T follicular helper cell (primary cell): ENCODE measurements around the gene TCAIM.

Experiments used
- DNase-seq: peaks from one replicate; pipeline ENCODE4 v3.0.0-alpha.2; 2020; ENCODE audit warnings: low read depth
- total RNA-seq, 2 experiments: gene quantifications; one replicate each; lab custom pipeline; 2026; lab: John Stamatoyannopoulos, UW

Gene TCAIM
- total RNA-seq: 11.4 to 17.3 reads per million in 2 experiments

- DNase-seq: peak; percentile 99
These were observed at the start of gene TCAIM for GRCh38 chr3:44338010-44338827. TCAIM (plus strand) TSS chr3:44338766; CDS start chr3:44354783, 16,017 bp downstream.

- no peak for DNase-seq
These were observed 48.6 kb upstream of the TCAIM start for GRCh38 chr3:44289882-44290462.

- no peak for DNase-seq
These were observed 46.3 kb upstream of the TCAIM start for GRCh38 chr3:44292276-44292675.

- no peak for DNase-seq
These were observed 45.6 kb upstream of the TCAIM start for GRCh38 chr3:44292947-44293346.

- DNase-seq: no peak
These were observed 41.3 kb upstream of the TCAIM start for GRCh38 chr3:44297255-44297654.

- DNase-seq: no peak
These were observed 36.8 kb upstream of the TCAIM start for GRCh38 chr3:44301746-44302145.

- DNase-seq: no peak
These were observed 29.1 kb upstream of the TCAIM start for GRCh38 chr3:44309500-44309899.

GRCh38 chr3:44318891-44319311 lies 19.7 kb upstream of the TCAIM start:
- no peak for DNase-seq

GRCh38 chr3:44321335-44321734 lies 17.2 kb upstream of the TCAIM start:
- DNase-seq: no peak

- peak; percentile 28 for DNase-seq
These were observed 15.1 kb upstream of the TCAIM start for GRCh38 chr3:44323341-44323955.

- no peak for DNase-seq
These were observed 14.0 kb upstream of the TCAIM start for GRCh38 chr3:44324584-44324983.

GRCh38 chr3:44326019-44326418 lies 12.5 kb upstream of the TCAIM start:
- no peak for DNase-seq

- DNase-seq: no peak
These were observed 12.1 kb upstream of the TCAIM start for GRCh38 chr3:44326515-44326914.

GRCh38 chr3:44329946-44330345 lies 8.6 kb upstream of the TCAIM start:
- no peak for DNase-seq

GRCh38 chr3:44330444-44330843 lies 8.1 kb upstream of the TCAIM start:
- DNase-seq: no peak

- DNase-seq: no peak
These were observed 4.2 kb upstream of the TCAIM start for GRCh38 chr3:44334326-44334725.

- no peak for DNase-seq
These were observed 1.2 kb upstream of the TCAIM start for GRCh38 chr3:44337248-44337785.

- DNase-seq: no peak
These were observed 212 bp downstream of the TCAIM start for GRCh38 chr3:44338828-44339127.

- DNase-seq: no peak
These were observed 853 bp downstream of the TCAIM start for GRCh38 chr3:44339181-44340057.

GRCh38 chr3:44340058-44340395 lies 1.5 kb downstream of the TCAIM start:
- no peak for DNase-seq

GRCh38 chr3:44342176-44342790 lies 3.7 kb downstream of the TCAIM start:
- no peak for DNase-seq

GRCh38 chr3:44343421-44343820 lies 4.9 kb downstream of the TCAIM start:
- DNase-seq: no peak
